H1 (cell line): Measurements from ENCODE around the gene PITPNB. TPM values are rescaled to one million over a fixed set of nuclear protein-coding genes. Genes with fewer than 3 reads are reported as not detected.

ENCODE experiments used
- CTCF ChIA-PET: fragments of 300-600 bp; sonication (Branson Sonifier 250); formaldehyde crosslinking; loops from one replicate; lab custom pipeline; 2021; ENCODE audit not compliant: partially characterized antibody; lab: Charles Lee
- POLR2A ChIA-PET: fragments of 300-600 bp; sonication (Branson Sonifier 250); formaldehyde crosslinking; loops from one replicate; lab custom pipeline; 2021; ENCODE audit warnings: inconsistent platforms; ENCODE audit not compliant: partially characterized antibody; lab: Charles Lee
- DNase-seq, 2 experiments: peaks; one replicate each; pipeline versions ENCODE4 v3.0.0 to v3.0.0-alpha.2; 2010 to 2022; ENCODE audit warnings: low spot score in 2 of 2, low read depth in 1 of 2, mixed read lengths in 1 of 2
- FAIRE-seq: peaks from 2 replicates; lab custom pipeline; 2011; peaks lifted over from hg19 to GRCh38; lab: Jason Lieb, UNC
- H2AFZ ChIP-seq: 2 replicates; pipeline ENCODE4 v1.8.1; 2012; ENCODE audit warnings: low read length, inconsistent platforms
- H2AK5ac ChIP-seq: 2 replicates; pipeline ENCODE4 v1.6.1; 2013; ENCODE audit warnings: low read depth, low read length
- H2BK120ac ChIP-seq: replicated peaks from 2 replicates; pipeline ENCODE3; 2013; ENCODE audit warnings: low read depth, low read length, inconsistent platforms
- H2BK12ac ChIP-seq: 2 replicates; pipeline ENCODE4 v1.6.1; 2013; ENCODE audit warnings: low read depth, low read length
- H2BK15ac ChIP-seq: 2 replicates; pipeline ENCODE4 v1.6.1; 2013; ENCODE audit warnings: low read length
- H2BK20ac ChIP-seq: 2 replicates; pipeline ENCODE4 v1.6.1; 2013; ENCODE audit warnings: low read length
- H2BK5ac ChIP-seq: 2 replicates; pipeline ENCODE4 v1.6.1; 2013; ENCODE audit warnings: low read depth, low read length
- H3K14ac ChIP-seq: 2 replicates; pipeline ENCODE4 v1.6.1; 2013; ENCODE audit warnings: inconsistent platforms; ENCODE audit not compliant: insufficient read length
- H3K18ac ChIP-seq: 2 replicates; pipeline ENCODE4 v1.6.1; 2013; ENCODE audit warnings: low read length; ENCODE audit errors: extremely low read depth
- H3K23ac ChIP-seq: 2 replicates; pipeline ENCODE4 v1.6.1; 2013; ENCODE audit warnings: inconsistent platforms; ENCODE audit not compliant: insufficient read length
- H3K23me2 ChIP-seq: 2 replicates; pipeline ENCODE4 v1.6.1; 2013; ENCODE audit warnings: low read depth, low read length
- H3K27ac ChIP-seq: 2 replicates; pipeline ENCODE4 v1.6.1; 2011; ENCODE audit warnings: low read depth, low read length, inconsistent platforms
- H3K27me3 ChIP-seq, 4 experiments: replicated peaks in 1 of 4; 1 replicate in 1 of 4; 2 replicates in 3 of 4; pipeline versions ENCODE4 v1.6.1 to v1.8.1; 2011 to 2013; ENCODE audit warnings: low read length in 3 of 4, mild to moderate bottlenecking in 3 of 4, inconsistent platforms in 2 of 4, mixed read lengths in 2 of 4, moderate library complexity in 1 of 4; ENCODE audit not compliant: control insufficient read depth in 3 of 4, insufficient read depth in 3 of 4; ENCODE audit errors: extremely low read depth in 1 of 4
- H3K36me3 ChIP-seq, 4 experiments: 2 replicates each; pipeline versions ENCODE4 v1.6.1 to v1.8.1; 2011 to 2013; ENCODE audit warnings: mild to moderate bottlenecking in 4 of 4, low read length in 3 of 4, moderate library complexity in 2 of 4, control low read depth in 1 of 4, inconsistent platforms in 1 of 4; ENCODE audit not compliant: insufficient read depth in 4 of 4, control insufficient read depth in 2 of 4
- H3K4ac ChIP-seq: replicated peaks from 2 replicates; pipeline ENCODE3; 2013; ENCODE audit warnings: low read length, low read depth, mixed read lengths, inconsistent platforms; ENCODE audit not compliant: insufficient read length
- H3K4me1 ChIP-seq, 4 experiments: replicated peaks in 1 of 4; 1 replicate in 1 of 4; 2 replicates in 3 of 4; pipeline versions ENCODE4 v1.6.1 to v1.8.1; 2011 to 2013; ENCODE audit warnings: low read length in 3 of 4, inconsistent platforms in 2 of 4, mixed read lengths in 1 of 4; ENCODE audit not compliant: insufficient read depth in 4 of 4, control insufficient read depth in 3 of 4
- H3K4me2 ChIP-seq, 2 experiments: 2 replicates each; pipeline versions ENCODE4 v1.6.1 to v1.8.1; 2011 to 2013; ENCODE audit warnings: low read depth in 2 of 2, low read length in 2 of 2, control low read depth in 1 of 2, inconsistent platforms in 1 of 2, mild to moderate bottlenecking in 1 of 2; ENCODE audit not compliant: insufficient read depth in 1 of 2
- H3K4me3 ChIP-seq, 4 experiments: fragments of 200-600, 300-600 bp in 1 of 4; sonication (generic), shearing (Covaris generic), sonication (Bioruptor Twin) in 1 of 4; 2 replicates each; pipeline versions ENCODE4 v1.5.1 to v1.8.1; 2011 to 2016; ENCODE audit warnings: low read length in 4 of 4, low read depth in 3 of 4, control low read depth in 2 of 4, inconsistent platforms in 2 of 4, mild to moderate bottlenecking in 2 of 4, mixed read lengths in 1 of 4, moderate library complexity in 1 of 4; ENCODE audit not compliant: insufficient read depth in 2 of 4; ENCODE audit errors: extremely low read depth in 1 of 4
- H3K56ac ChIP-seq: replicated peaks from 2 replicates; pipeline ENCODE3; 2013; ENCODE audit warnings: low read depth, mild to moderate bottlenecking, mixed read lengths, low read length, inconsistent platforms; ENCODE audit not compliant: insufficient read length
- H3K79me1 ChIP-seq: 2 replicates; pipeline ENCODE4 v1.6.1; 2013; ENCODE audit warnings: low read depth, low read length, control low read depth
- H3K79me2 ChIP-seq, 2 experiments: 2 replicates each; pipeline versions ENCODE4 v1.6.1 to v1.8.1; 2012 to 2013; ENCODE audit warnings: low read length in 2 of 2, mild to moderate bottlenecking in 2 of 2, inconsistent platforms in 1 of 2; ENCODE audit not compliant: insufficient read depth in 2 of 2, control insufficient read depth in 1 of 2
- H3K9ac ChIP-seq, 4 experiments: replicated peaks in 1 of 4; 1 replicate in 1 of 4; 2 replicates in 3 of 4; pipeline versions ENCODE4 v1.6.1 to v1.8.1; 2011 to 2013; ENCODE audit warnings: low read depth in 3 of 4, low read length in 3 of 4, control low read depth in 2 of 4, mild to moderate bottlenecking in 2 of 4, moderate library complexity in 2 of 4, inconsistent platforms in 1 of 4; ENCODE audit errors: extremely low read depth in 1 of 4
- H3K9me3 ChIP-seq, 2 experiments: 2 replicates each; pipeline versions ENCODE4 v1.6.1 to v1.8.1; 2012 to 2013; ENCODE audit warnings: mild to moderate bottlenecking in 2 of 2, moderate library complexity in 2 of 2, control low read depth in 1 of 2, inconsistent platforms in 1 of 2, low read depth in 1 of 2, low read length in 1 of 2, mixed read lengths in 1 of 2; ENCODE audit not compliant: insufficient read depth in 2 of 2
- H4K20me1 ChIP-seq, 2 experiments: replicated peaks in 1 of 2; 2 replicates each; pipeline versions ENCODE3 to v1.8.1; 2011 to 2013; ENCODE audit warnings: inconsistent platforms in 2 of 2, low read length in 2 of 2, mild to moderate bottlenecking in 1 of 2; ENCODE audit not compliant: insufficient read depth in 2 of 2, control insufficient read depth in 1 of 2
- H4K5ac ChIP-seq: 2 replicates; pipeline ENCODE4 v1.6.1; 2013; ENCODE audit warnings: low read length, low read depth, mixed read lengths, inconsistent platforms; ENCODE audit not compliant: insufficient read length
- H4K8ac ChIP-seq: 2 replicates; pipeline ENCODE4 v1.8.0; 2013; ENCODE audit warnings: mild to moderate bottlenecking, moderate library complexity, low read length, inconsistent platforms; ENCODE audit not compliant: insufficient read depth; ENCODE audit errors: extremely low read depth
- H4K91ac ChIP-seq: replicated peaks from 2 replicates; pipeline ENCODE3; 2013; ENCODE audit warnings: low read length, mixed read lengths, inconsistent platforms; ENCODE audit not compliant: insufficient read length
- EP300 ChIP-seq, 2 experiments: IDR thresholded peaks; 1 replicate in 1 of 2; 2 replicates in 1 of 2; pipeline ENCODE4 v1.6.1; 2011 to 2012; ENCODE audit warnings: low read depth in 2 of 2, low read length in 2 of 2, mild to moderate bottlenecking in 2 of 2, borderline replicate concordance in 1 of 2, inconsistent platforms in 1 of 2, moderate library complexity in 1 of 2
- SUZ12 ChIP-seq: fragments of 200-600 bp; sonication (generic); IDR thresholded peaks from 2 replicates; pipeline ENCODE4 v1.6.1; 2012; ENCODE audit warnings: mild to moderate bottlenecking, inconsistent platforms, low read length, moderate library complexity, mixed read lengths
- polyA plus RNA-seq, 7 experiments: library from polyadenylated mRNA; depleted of rRNA in 3 of 7; stranded (reverse) in 5 of 7; unstranded in 2 of 7; fragments of >200 nt in 5 of 7; fragments of 200-250 nt in 2 of 7; gene quantifications; 1 replicate in 5 of 7; 2 replicates in 1 of 7; 4 replicates in 1 of 7; pipeline versions ENCODE4 v1.2.1 to v1.2.3, GENCODE V29; 2011 to 2013; ENCODE audit warnings: missing spikeins in 2 of 7, mixed read lengths in 2 of 7
- total RNA-seq: library from RNA; stranded (reverse); fragmentation: NEBNext Ultra II Directional; extraction: Animal tissue kit (Norgen Biotek cat#: 25700); gene quantifications from 2 replicates; pipeline ENCODE4 v1.2.1, GENCODE V29; 2021

The PITPNB gene
- total and polyA plus RNA-seq, 2 of the 8 experiments (the other 6 are each of a cell fraction or from before 2014, with no cell fraction given): 24.6 to 89.3 TPM

- no peak overlapping the region for H3K4me2 ChIP-seq
- H2BK5ac ChIP-seq: no peak overlapping the region
- CTCF ChIA-PET: interaction anchor here (0.6 to 1.8 kb wide), 9 partner anchors 12 to 79 kb away, joined by 3 to 10 read pairs (median 4); no protein-coding TSS in a partner anchor
- H2AFZ ChIP-seq: no peak overlapping the region
- no peak overlapping the region for H3K27ac ChIP-seq
- POLR2A ChIA-PET: no interaction called here
- H3K9ac ChIP-seq: no peak overlapping the region
- H3K4me3 ChIP-seq: no peak overlapping the region
- no peak for DNase-seq
- no peak overlapping the region for H4K91ac ChIP-seq
- H3K27me3 ChIP-seq: no peaks in the 10 kb centered on the region
- H3K23me2 ChIP-seq: peaks cover 1% of the 10 kb centered on the region
- FAIRE-seq: no peak
- H2BK120ac ChIP-seq: no peak overlapping the region
- H3K18ac ChIP-seq: no peak overlapping the region
- H3K79me1 ChIP-seq: peaks cover 4% of the 10 kb centered on the region
- no peak overlapping the region for H2BK12ac ChIP-seq
- no peak overlapping the region for H4K5ac ChIP-seq
- H3K56ac ChIP-seq: no peak overlapping the region
- H3K23ac ChIP-seq: no peak overlapping the region
- H3K79me2 ChIP-seq: peaks cover 16 to 79% of the 10 kb centered on the region in 2 experiments
- H4K8ac ChIP-seq: no peak overlapping the region
- H2AK5ac ChIP-seq: no peak overlapping the region
- no peak overlapping the region for H2BK15ac ChIP-seq
- no peak overlapping the region for H3K14ac ChIP-seq
- H3K4me1 ChIP-seq: peaks cover 2 to 3% (median 3%) of the 10 kb centered on the region in 4 experiments; a peak in 6 of 7 replicates
- peaks cover 11 to 12% of the 10 kb centered on the region in 2 experiments for H4K20me1 ChIP-seq
- H3K9me3 ChIP-seq: no peaks in the 10 kb centered on the region
- H2BK20ac ChIP-seq: no peak overlapping the region
- peaks cover 0 to 19% (median 9%) of the 10 kb centered on the region in 4 experiments; a peak in 5 of 8 replicates for H3K36me3 ChIP-seq
- TF ChIP-seq EP300 (IDR thresholded peaks at IDR 0.05; ENCODE audit: borderline replicate concordance in 1 of 2, low read depth in 2 of 2, low read length in 2 of 2) (no peak), SUZ12 (no peak)
- no peak overlapping the region for H3K4ac ChIP-seq
Measured at GRCh38 chr22:27913162-27913741, 5.8 kb downstream of the PITPNB start.
